ENCODE measurements around the gene EHBP1.

The EHBP1 gene

GRCh38 chr2:62765619-62766376 lies 60.3 kb downstream of the EHBP1 start:
- Histone ChIP-seq H2AK5ac (ENCODE audit: low read length, severe bottlenecking) (no peak overlapping the region), H3K9me3 (ENCODE audit: control insufficient read depth, low read length) (peaks cover 5% of the 10 kb centered on the region), H3K18ac (ENCODE audit: low read depth in 1 of 2, low read length in 2 of 2) (no peak overlapping the region), H3K27me3 (ENCODE audit: control insufficient read depth in 1 of 2, insufficient read depth in 1 of 2, low read length in 2 of 2) (no peaks in the 10 kb centered on the region), H3K27ac (ENCODE audit: low read length, poor library complexity, severe bottlenecking) (no peak overlapping the region), H2BK12ac (ENCODE audit: low read length in 2 of 2) (no peak overlapping the region), H2AFZ (ENCODE audit: low read depth, low read length) (no peak overlapping the region), H3K36me3 (ENCODE audit: control insufficient read depth in 1 of 2, insufficient read depth in 2 of 2, low read depth in 1 of 2, low read length in 2 of 2) (peaks cover 0 to 30% of the 10 kb centered on the region in 2 experiments), H2BK120ac (ENCODE audit: low read depth, low read length) (no peak overlapping the region), H3K4ac (ENCODE audit: low read depth in 1 of 2, low read length in 2 of 2) (no peak overlapping the region), H4K91ac (ENCODE audit: low read length) (no peak overlapping the region), H3K79me1 (replicated peaks; ENCODE audit: low read length, poor library complexity, severe bottlenecking) (peaks cover 14% of the 10 kb centered on the region), H3K4me2 (ENCODE audit: low read length, poor library complexity, severe bottlenecking) (no peak overlapping the region), H3K23ac (ENCODE audit: low read length in 2 of 2) (no peak overlapping the region), H3K4me3 (ENCODE audit: insufficient read depth in 1 of 2, low read depth in 1 of 2, low read length in 2 of 2) (no peak overlapping the region), H2BK5ac (ENCODE audit: low read depth, low read length, poor library complexity, severe bottlenecking) (no peak overlapping the region), H2BK15ac (ENCODE audit: low read depth, poor library complexity, severe bottlenecking) (no peak overlapping the region), H3K9ac (ENCODE audit: low read length) (no peak overlapping the region), H3K4me1 (ENCODE audit: control insufficient read depth, insufficient read depth, low read depth, low read length) (no peaks in the 10 kb centered on the region), H4K8ac (ENCODE audit: low read length) (no peak overlapping the region), H3K14ac (ENCODE audit: low read length in 2 of 2) (no peak overlapping the region)
- WGBS: 92% methylated on average over 2 of the region's 3 CpGs
- DNase-seq: peak; percentile 17

- no peak overlapping the region for H3K27ac ChIP-seq (ENCODE audit: low read length, poor library complexity, severe bottlenecking)
- H2AFZ ChIP-seq (ENCODE audit: low read depth, low read length): no peak overlapping the region
- no peak overlapping the region for H3K14ac ChIP-seq (ENCODE audit: low read length in 2 of 2)
- H3K9ac ChIP-seq (ENCODE audit: low read length): no peak overlapping the region
- WGBS: 98% methylated on average over 2 of the region's 3 CpGs
- H3K36me3 ChIP-seq (ENCODE audit: control insufficient read depth in 1 of 2, insufficient read depth in 2 of 2, low read depth in 1 of 2, low read length in 2 of 2): peaks cover 0 to 49% of the 10 kb centered on the region in 2 experiments
- no peak overlapping the region for H3K4me3 ChIP-seq (ENCODE audit: insufficient read depth in 1 of 2, low read depth in 1 of 2, low read length in 2 of 2)
- no peak overlapping the region for H2BK12ac ChIP-seq (ENCODE audit: low read length in 2 of 2)
- H4K91ac ChIP-seq (ENCODE audit: low read length): no peak overlapping the region
- no peaks in the 10 kb centered on the region for H3K27me3 ChIP-seq (ENCODE audit: control insufficient read depth in 1 of 2, insufficient read depth in 1 of 2, low read length in 2 of 2)
- no peak overlapping the region for H2BK5ac ChIP-seq (ENCODE audit: low read depth, low read length, poor library complexity, severe bottlenecking)
- H3K4ac ChIP-seq (ENCODE audit: low read depth in 1 of 2, low read length in 2 of 2): no peak overlapping the region
- H3K4me2 ChIP-seq (ENCODE audit: low read length, poor library complexity, severe bottlenecking): no peak overlapping the region
- no peak overlapping the region for H2BK15ac ChIP-seq (ENCODE audit: low read depth, poor library complexity, severe bottlenecking)
- no peak overlapping the region for H3K23ac ChIP-seq (ENCODE audit: low read length in 2 of 2)
- H3K9me3 ChIP-seq (ENCODE audit: control insufficient read depth, low read length): peaks cover 5% of the 10 kb centered on the region
- H2AK5ac ChIP-seq (ENCODE audit: low read length, severe bottlenecking): no peak overlapping the region
- no peak overlapping the region for H4K8ac ChIP-seq (ENCODE audit: low read length)
- H3K18ac ChIP-seq (ENCODE audit: low read depth in 1 of 2, low read length in 2 of 2): no peak overlapping the region
- DNase-seq: no peak
- no peak overlapping the region for H2BK120ac ChIP-seq (ENCODE audit: low read depth, low read length)
- no peaks in the 10 kb centered on the region for H3K4me1 ChIP-seq (ENCODE audit: control insufficient read depth, insufficient read depth, low read depth, low read length)
- peaks cover 6% of the 10 kb centered on the region for H3K79me1 ChIP-seq (replicated peaks; ENCODE audit: low read length, poor library complexity, severe bottlenecking)
These were observed 63.1 kb downstream of the EHBP1 start for GRCh38 chr2:62768615-62769014.

GRCh38 chr2:62770629-62771028 lies 65.1 kb downstream of the EHBP1 start:
- H3K4me3 ChIP-seq (ENCODE audit: insufficient read depth in 1 of 2, low read depth in 1 of 2, low read length in 2 of 2): no peak overlapping the region
- 67% methylated on average over 3 of the region's 4 CpGs for WGBS
- H2BK15ac ChIP-seq (ENCODE audit: low read depth, poor library complexity, severe bottlenecking): no peak overlapping the region
- no peak overlapping the region for H2BK5ac ChIP-seq (ENCODE audit: low read depth, low read length, poor library complexity, severe bottlenecking)
- peaks cover 5% of the 10 kb centered on the region for H3K9me3 ChIP-seq (ENCODE audit: control insufficient read depth, low read length)
- no peaks in the 10 kb centered on the region for H3K27me3 ChIP-seq (ENCODE audit: control insufficient read depth in 1 of 2, insufficient read depth in 1 of 2, low read length in 2 of 2)
- no peak overlapping the region for H3K27ac ChIP-seq (ENCODE audit: low read length, poor library complexity, severe bottlenecking)
- no peak overlapping the region for H3K23ac ChIP-seq (ENCODE audit: low read length in 2 of 2)
- H3K4me2 ChIP-seq (ENCODE audit: low read length, poor library complexity, severe bottlenecking): no peak overlapping the region
- H4K91ac ChIP-seq (ENCODE audit: low read length): no peak overlapping the region
- H3K9ac ChIP-seq (ENCODE audit: low read length): no peak overlapping the region
- H3K4me1 ChIP-seq (ENCODE audit: control insufficient read depth, insufficient read depth, low read depth, low read length): no peaks in the 10 kb centered on the region
- no peak overlapping the region for H3K18ac ChIP-seq (ENCODE audit: low read depth in 1 of 2, low read length in 2 of 2)
- H2BK120ac ChIP-seq (ENCODE audit: low read depth, low read length): no peak overlapping the region
- H2AFZ ChIP-seq (ENCODE audit: low read depth, low read length): no peak overlapping the region
- H3K79me1 ChIP-seq (replicated peaks; ENCODE audit: low read length, poor library complexity, severe bottlenecking): peaks cover 6% of the 10 kb centered on the region
- no peak for DNase-seq
- H3K36me3 ChIP-seq (ENCODE audit: control insufficient read depth in 1 of 2, insufficient read depth in 2 of 2, low read depth in 1 of 2, low read length in 2 of 2): peaks cover 0 to 50% of the 10 kb centered on the region in 2 experiments
- no peak overlapping the region for H4K8ac ChIP-seq (ENCODE audit: low read length)
- no peak overlapping the region for H2AK5ac ChIP-seq (ENCODE audit: low read length, severe bottlenecking)
- H2BK12ac ChIP-seq (ENCODE audit: low read length in 2 of 2): no peak overlapping the region
- H3K14ac ChIP-seq (ENCODE audit: low read length in 2 of 2): no peak overlapping the region
- no peak overlapping the region for H3K4ac ChIP-seq (ENCODE audit: low read depth in 1 of 2, low read length in 2 of 2)

GRCh38 chr2:62774555-62775366 lies 69.2 kb downstream of the EHBP1 start:
- no peak overlapping the region for H2BK5ac ChIP-seq (ENCODE audit: low read depth, low read length, poor library complexity, severe bottlenecking)

More at GRCh38 chr2:62774555-62775366, 69.2 kb downstream of the EHBP1 start:
- Histone ChIP-seq H3K9ac (ENCODE audit: low read length) (peak overlapping the region; percentile 67), H3K14ac (ENCODE audit: low read length in 2 of 2) (no peak overlapping the region), H3K4me2 (ENCODE audit: low read length, poor library complexity, severe bottlenecking) (no peak overlapping the region), H3K4me1 (ENCODE audit: control insufficient read depth, insufficient read depth, low read depth, low read length) (no peaks in the 10 kb centered on the region), H2BK15ac (ENCODE audit: low read depth, poor library complexity, severe bottlenecking) (no peak overlapping the region), H2BK120ac (ENCODE audit: low read depth, low read length) (no peak overlapping the region), H2AFZ (ENCODE audit: low read depth, low read length) (no peak overlapping the region), H4K8ac (ENCODE audit: low read length) (no peak overlapping the region), H3K4me3 (ENCODE audit: insufficient read depth in 1 of 2, low read depth in 1 of 2, low read length in 2 of 2) (no peak overlapping the region), H3K18ac (ENCODE audit: low read depth in 1 of 2, low read length in 2 of 2) (no peak overlapping the region), H3K23ac (ENCODE audit: low read length in 2 of 2) (no peak overlapping the region), H3K27me3 (ENCODE audit: control insufficient read depth in 1 of 2, insufficient read depth in 1 of 2, low read length in 2 of 2) (no peaks in the 10 kb centered on the region), H3K9me3 (ENCODE audit: control insufficient read depth, low read length) (no peaks in the 10 kb centered on the region), H3K79me1 (replicated peaks; ENCODE audit: low read length, poor library complexity, severe bottlenecking) (peaks cover 6% of the 10 kb centered on the region), H2AK5ac (ENCODE audit: low read length, severe bottlenecking) (no peak overlapping the region), H2BK12ac (ENCODE audit: low read length in 2 of 2) (no peak overlapping the region), H3K36me3 (ENCODE audit: control insufficient read depth in 1 of 2, insufficient read depth in 2 of 2, low read depth in 1 of 2, low read length in 2 of 2) (peaks cover 3 to 43% of the 10 kb centered on the region in 2 experiments), H4K91ac (ENCODE audit: low read length) (no peak overlapping the region), H3K4ac (ENCODE audit: low read depth in 1 of 2, low read length in 2 of 2) (no peak overlapping the region), H3K27ac (ENCODE audit: low read length, poor library complexity, severe bottlenecking) (no peak overlapping the region)
- DNase-seq: peak; percentile 65
- WGBS: 52% methylated on average over 2 of the region's 5 CpGs
